Ectodermal cell (in vitro differentiated cells): ENCODE measurements around the gene PRDM16.

ENCODE experiments used
- H3K27ac ChIP-seq: 2 replicates; pipeline ENCODE4 v1.7.0; 2013; ENCODE audit warnings: mild to moderate bottlenecking, low read depth, low read length; ENCODE audit not compliant: insufficient read depth, poor library complexity, severe bottlenecking
- H3K27me3 ChIP-seq: 2 replicates; pipeline ENCODE4 v1.7.0; 2013; ENCODE audit warnings: mild to moderate bottlenecking, low read length; ENCODE audit not compliant: insufficient read depth, control insufficient read depth, poor library complexity, severe bottlenecking
- H3K36me3 ChIP-seq: one replicate; pipeline ENCODE4 v1.7.0; 2013; ENCODE audit warnings: low read length; ENCODE audit not compliant: control insufficient read depth, insufficient read depth
- H3K4me1 ChIP-seq: one replicate; pipeline ENCODE4 v1.7.0; 2013; ENCODE audit warnings: low read length; ENCODE audit not compliant: control insufficient read depth, insufficient read depth
- H3K4me3 ChIP-seq: 2 replicates; pipeline ENCODE4 v1.7.0; 2013; ENCODE audit warnings: low read depth, low read length, control low read depth; ENCODE audit not compliant: insufficient read depth
- H3K9me3 ChIP-seq: 2 replicates; pipeline ENCODE4 v1.7.0; 2013; ENCODE audit warnings: mild to moderate bottlenecking, low read length, moderate library complexity; ENCODE audit not compliant: control insufficient read depth
- WGBS, 2 experiments: methylation state at CpG; one replicate each; pipeline ENCODE4 v1.1.7; 2013; ENCODE audit warnings: missing lambda C conversion rate in 2 of 2; 5-methylcytosine and 5-hydroxymethylcytosine counted together

The PRDM16 gene

GRCh38 chr1:3038571-3039181 lies 30.3 kb upstream of the PRDM16 start:
- WGBS, 2 experiments, result 82 to 85% methylated on average over 19 of the region's 19 CpGs
- no peaks in the 10 kb centered on the region for H3K27me3 ChIP-seq
- H3K4me3 ChIP-seq, result no peak overlapping the region
- H3K4me1 ChIP-seq, result no peaks in the 10 kb centered on the region
- no peak overlapping the region for H3K27ac ChIP-seq
- H3K9me3 ChIP-seq, result no peaks in the 10 kb centered on the region
- H3K36me3 ChIP-seq, result no peaks in the 10 kb centered on the region

- Histone ChIP-seq H3K4me3 (no peak overlapping the region), H3K36me3 (no peaks in the 10 kb centered on the region), H3K27ac (no peak overlapping the region), H3K27me3 (no peaks in the 10 kb centered on the region), H3K9me3 (no peaks in the 10 kb centered on the region), H3K4me1 (no peaks in the 10 kb centered on the region)
- WGBS, 2 experiments, result 83 to 86% methylated on average over 7 of the region's 7 CpGs
These were observed 29.0 kb upstream of the PRDM16 start for GRCh38 chr1:3040004-3040403.

- Histone ChIP-seq H3K4me1 (no peaks in the 10 kb centered on the region), H3K4me3 (no peak overlapping the region), H3K27ac (no peak overlapping the region), H3K9me3 (no peaks in the 10 kb centered on the region), H3K36me3 (no peaks in the 10 kb centered on the region), H3K27me3 (no peaks in the 10 kb centered on the region)
- 83 to 91% methylated on average over 9 of the region's 9 CpGs for WGBS, 2 experiments
These were observed 26.5 kb upstream of the PRDM16 start for GRCh38 chr1:3042481-3042880.

- WGBS, 2 experiments, result 74 to 77% methylated on average over 7 of the region's 7 CpGs
- no peaks in the 10 kb centered on the region for H3K27me3 ChIP-seq
- no peaks in the 10 kb centered on the region for H3K36me3 ChIP-seq
- H3K4me1 ChIP-seq, result no peaks in the 10 kb centered on the region
- no peak overlapping the region for H3K27ac ChIP-seq
- no peaks in the 10 kb centered on the region for H3K9me3 ChIP-seq
- H3K4me3 ChIP-seq, result no peak overlapping the region
These were observed 19.8 kb upstream of the PRDM16 start for GRCh38 chr1:3049164-3049563.

- no peaks in the 10 kb centered on the region for H3K36me3 ChIP-seq
- 63 to 73% methylated on average over 2 of the region's 2 CpGs for WGBS, 2 experiments
These were observed 19.1 kb upstream of the PRDM16 start for GRCh38 chr1:3049905-3050304.

GRCh38 chr1:3050603-3051002 lies 18.4 kb upstream of the PRDM16 start:
- H3K4me1 ChIP-seq, result no peaks in the 10 kb centered on the region
- H3K9me3 ChIP-seq, result no peaks in the 10 kb centered on the region
- no peak overlapping the region for H3K27ac ChIP-seq
- H3K27me3 ChIP-seq, result no peaks in the 10 kb centered on the region
- no peaks in the 10 kb centered on the region for H3K36me3 ChIP-seq
- no peak overlapping the region for H3K4me3 ChIP-seq

More at GRCh38 chr1:3049905-3050304, 19.1 kb upstream of the PRDM16 start:
- Histone ChIP-seq H3K9me3 (no peaks in the 10 kb centered on the region), H3K27ac (no peak overlapping the region), H3K4me1 (no peaks in the 10 kb centered on the region), H3K27me3 (no peaks in the 10 kb centered on the region), H3K4me3 (no peak overlapping the region)

GRCh38 chr1:3051270-3052268 lies 17.4 kb upstream of the PRDM16 start:
- no peak overlapping the region for H3K27ac ChIP-seq
- no peak overlapping the region for H3K4me3 ChIP-seq
- no peaks in the 10 kb centered on the region for H3K9me3 ChIP-seq
- H3K27me3 ChIP-seq, result peaks cover 3% of the 10 kb centered on the region
- H3K4me1 ChIP-seq, result no peaks in the 10 kb centered on the region
- WGBS, 2 experiments, result 72% methylated on average over 3 of the region's 3 CpGs
- H3K36me3 ChIP-seq, result no peaks in the 10 kb centered on the region

- Histone ChIP-seq H3K4me1 (no peaks in the 10 kb centered on the region), H3K36me3 (no peaks in the 10 kb centered on the region), H3K4me3 (no peak overlapping the region), H3K27me3 (peaks cover 8% of the 10 kb centered on the region), H3K27ac (no peak overlapping the region), H3K9me3 (no peaks in the 10 kb centered on the region)
- WGBS, 2 experiments, result 84 to 88% methylated on average over 5 of the region's 5 CpGs
These were observed 16.5 kb upstream of the PRDM16 start for GRCh38 chr1:3052501-3052900.

- H3K27ac ChIP-seq, result no peak overlapping the region
- peaks cover 16% of the 10 kb centered on the region for H3K27me3 ChIP-seq
- H3K36me3 ChIP-seq, result no peaks in the 10 kb centered on the region
- H3K4me3 ChIP-seq, result no peak overlapping the region
- WGBS, 2 experiments, result 88 to 90% methylated on average over 9 of the region's 9 CpGs
- H3K4me1 ChIP-seq, result no peaks in the 10 kb centered on the region
- no peaks in the 10 kb centered on the region for H3K9me3 ChIP-seq
These were observed 15.5 kb upstream of the PRDM16 start for GRCh38 chr1:3053366-3053980.

- no peak overlapping the region for H3K4me3 ChIP-seq
- no peaks in the 10 kb centered on the region for H3K4me1 ChIP-seq
These were observed 15.0 kb upstream of the PRDM16 start for GRCh38 chr1:3053986-3054385.

More at GRCh38 chr1:3053986-3054385, 15.0 kb upstream of the PRDM16 start:
- no peaks in the 10 kb centered on the region for H3K9me3 ChIP-seq
- H3K27ac ChIP-seq, result no peak overlapping the region
- no peaks in the 10 kb centered on the region for H3K36me3 ChIP-seq
- H3K27me3 ChIP-seq, result peaks cover 16% of the 10 kb centered on the region
- 76 to 80% methylated on average over 6 of the region's 6 CpGs for WGBS, 2 experiments
